T-cell (primary cell): ENCODE results near the gene SEC61G. TPM values are rescaled to one million over a fixed set of nuclear protein-coding genes. Genes with fewer than 3 reads are reported as not detected.

Experiments used
- ATAC-seq, 4 experiments: fragments of 200-7000 bp in 3 of 4; fragments of 150-1000 bp in 1 of 4; cut with Tn5 transposase; replicated peaks in 1 of 4; 1 replicate in 3 of 4; 2 replicates in 1 of 4; pipeline ENCODE4 v1.10.0; 2021; ENCODE audit warnings: moderate library complexity in 3 of 4, mild to moderate bottlenecking in 2 of 4, moderate number of reproducible peaks in 1 of 4
- CTCF ChIA-PET, 2 donors: fragments of 300-600 bp; sonication (Branson Sonifier 250); formaldehyde crosslinking; loops; one replicate each; lab custom pipeline; 2022; ENCODE audit warnings: antibody characterized with exemption in 2 of 2; lab: Charles Lee
- POLR2A ChIA-PET, 2 donors: fragments of 300-600 bp; sonication (Branson Sonifier 250); formaldehyde crosslinking; loops; one replicate each; lab custom pipeline; 2022; ENCODE audit warnings: antibody characterized with exemption in 2 of 2; lab: Charles Lee
- DNase-seq, 35 experiments: peaks; one replicate each; pipeline versions ENCODE4 v3.0.0 to v3.0.0-alpha.2; 2013 to 2023
- H3K27ac ChIP-seq: one replicate; pipeline ENCODE4 v1.5.1; 2013; ENCODE audit warnings: low read length
- H3K27me3 ChIP-seq, 2 experiments: replicated peaks in 1 of 2; 1 replicate in 1 of 2; 2 replicates in 1 of 2; pipeline versions ENCODE4 v1.6.1 to v1.7.0; 2013; ENCODE audit warnings: low read length in 1 of 2, mixed read lengths in 1 of 2; ENCODE audit not compliant: control insufficient read depth in 2 of 2, insufficient read depth in 2 of 2; ENCODE audit errors: extremely low read depth in 1 of 2
- H3K36me3 ChIP-seq, 2 donors: 1 replicate in 1 of 2; 2 replicates in 1 of 2; pipeline versions ENCODE4 v1.6.1 to v1.7.0; 2013; ENCODE audit warnings: low read length in 1 of 2; ENCODE audit not compliant: control insufficient read depth in 2 of 2, insufficient read depth in 1 of 2; ENCODE audit errors: extremely low read depth in 1 of 2
- H3K4me1 ChIP-seq, 2 experiments: 1 replicate in 1 of 2; 2 replicates in 1 of 2; pipeline versions ENCODE4 v1.6.1 to v1.7.0; 2013; ENCODE audit warnings: low read length in 2 of 2, mixed read lengths in 1 of 2; ENCODE audit not compliant: insufficient read depth in 2 of 2, control insufficient read depth in 1 of 2; ENCODE audit errors: extremely low read depth in 1 of 2
- H3K4me3 ChIP-seq, 2 donors: 1 replicate in 1 of 2; 2 replicates in 1 of 2; pipeline versions ENCODE4 v1.5.1 to v1.7.0; 2013; ENCODE audit warnings: mild to moderate bottlenecking in 2 of 2, low read length in 1 of 2, moderate library complexity in 1 of 2; ENCODE audit not compliant: control insufficient read depth in 1 of 2; ENCODE audit errors: extremely low read depth in 1 of 2
- H3K9me3 ChIP-seq: 2 replicates; pipeline ENCODE4 v1.7.0; 2013
- H3K27ac Mint-ChIP-seq, 2 donors: one replicate each; pipeline ENCODE4 v1.8.0; 2020 to 2021; ENCODE audit warnings: mild to moderate bottlenecking in 2 of 2, mixed read lengths in 2 of 2
- H3K27me3 Mint-ChIP-seq, 2 donors: one replicate each; pipeline ENCODE4 v1.8.0; 2021 to 2022; ENCODE audit warnings: mixed read lengths in 2 of 2
- H3K36me3 Mint-ChIP-seq: one replicate; pipeline ENCODE4 v1.8.0; 2021; ENCODE audit warnings: mixed read lengths
- H3K4me1 Mint-ChIP-seq, 3 donors: one replicate each; pipeline ENCODE4 v1.8.0; 2020 to 2022; ENCODE audit warnings: mixed read lengths in 3 of 3, mild to moderate bottlenecking in 1 of 3
- H3K4me3 Mint-ChIP-seq, 3 donors: one replicate each; pipeline ENCODE4 v1.8.0; 2020 to 2022; ENCODE audit warnings: mild to moderate bottlenecking in 3 of 3, mixed read lengths in 3 of 3, moderate library complexity in 3 of 3
- H3K9me3 Mint-ChIP-seq, 3 donors: one replicate each; pipeline ENCODE4 v1.8.0; 2020 to 2022; ENCODE audit warnings: mixed read lengths in 3 of 3
- WGBS: methylation state at CpG from one replicate; pipeline ENCODE4 v1.1.5; 2013; ENCODE audit warnings: missing lambda C conversion rate; ENCODE audit not compliant: insufficient coverage; 5-methylcytosine and 5-hydroxymethylcytosine counted together
- total RNA-seq, 35 experiments: library from RNA in 6 of 35; stranded (reverse) in 6 of 35; fragments of 120-200 nt in 1 of 35; gene quantifications; one replicate each; pipeline versions ENCODE4 v1.2.1 to v1.2.4 and lab custom pipeline; 2013 to 2026

SEC61G gene
- total RNA-seq (10 to 100 TPM; 42.7 to 65.1 (median 62.1) TPM), total RNA-seq (lab: John Stamatoyannopoulos, UW) (16.5 to 84.3 (median 26.6) reads per million in 29 experiments)
- 103 TPM for total RNA-seq (2013)

DNA sequence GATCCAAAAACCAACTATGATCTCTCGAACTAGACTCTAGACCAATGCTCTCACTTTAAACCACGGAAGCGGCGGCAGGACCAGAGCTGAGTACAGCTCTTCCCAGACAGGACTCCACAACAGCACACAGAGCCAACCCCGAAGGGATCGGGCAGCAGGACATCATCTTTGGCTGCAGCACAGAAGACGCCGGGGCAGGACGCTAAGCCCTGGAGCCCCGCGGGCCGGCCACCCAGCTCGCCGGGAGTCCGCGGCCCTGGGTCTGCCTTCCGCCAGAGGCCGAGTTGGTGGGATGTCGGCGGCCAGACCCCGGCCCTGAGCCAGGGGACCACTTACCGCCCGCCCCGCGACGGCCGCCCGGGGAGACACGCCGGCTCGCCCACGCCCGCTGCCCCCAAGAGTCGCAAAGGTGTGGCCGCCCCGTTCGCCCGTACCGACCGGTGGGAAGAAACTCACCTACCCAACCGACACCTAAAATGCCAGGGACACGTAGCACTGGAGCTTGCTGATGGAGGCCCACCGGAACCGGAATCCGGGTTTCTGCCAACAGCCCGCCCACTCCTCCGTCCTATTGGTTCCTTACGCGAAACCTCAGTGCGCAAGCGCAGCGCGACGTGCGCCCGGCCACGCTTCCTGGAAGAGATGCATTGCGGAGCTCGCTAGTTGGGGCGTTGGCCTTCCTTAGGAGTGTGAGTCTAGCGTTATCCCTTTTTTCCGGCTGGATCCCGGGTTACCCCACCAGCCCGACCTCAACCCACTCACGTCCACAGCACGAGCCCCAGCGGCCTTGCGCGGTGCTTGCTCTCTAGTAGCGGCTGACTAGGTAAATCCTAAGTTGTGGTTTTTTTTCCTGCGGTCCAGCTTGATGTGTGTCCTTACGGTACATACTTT is at the start of gene SEC61G:
SEC61G (minus strand) TSS at position 510 of the 891 bp plus-strand sequence. CDS start 1,623 bp downstream, outside the sequence.
- H3K9me3 ChIP-seq: no peaks in the 10 kb centered on the region
- peaks cover 0 to 12% of the 10 kb centered on the region in 2 donors for H3K36me3 ChIP-seq
- H3K27ac ChIP-seq: peak within 1 kb of the TSS; percentile 84
- peak within 1 kb of the TSS; percentile 77 to 80 for H3K4me3 ChIP-seq
- no peaks in the 10 kb centered on the region for H3K27me3 ChIP-seq
- H3K4me1 Mint-ChIP-seq: peaks cover 33 to 40% (median 38%) of the 10 kb centered on the region in 3 donors
- ATAC-seq (peak; percentile 96 to 98 (median 97)), DNase-seq (peak; percentile 86 to 98 (median 92))
- H3K36me3 Mint-ChIP-seq: peaks cover 13% of the 10 kb centered on the region
- peak within 1 kb of the TSS; percentile 96 to 100 (median 97) for H3K4me3 Mint-ChIP-seq
- H3K27ac Mint-ChIP-seq: peak within 1 kb of the TSS; percentile 94 to 96
- peaks cover 0 to 5% of the 10 kb centered on the region in 2 donors for H3K27me3 Mint-ChIP-seq
- ChIA-PET POLR2A (interaction anchor here (0.6 to 1.7 kb wide), 6 partner anchors 15 to 1347 kb away, joined by 3 to 7 read pairs (median 3); partner anchors contain the start of genes CHCHD2 (in 2 of the 2) and CCT6A (in 1 of the 2)), CTCF (interaction anchor here (0.5 to 2.4 kb wide), 11 partner anchors 8 to 814 kb away, joined by 3 to 22 read pairs (median 3); partner anchors contain the start of gene LANCL2 (in 1 of the 2))
- no peaks in the 10 kb centered on the region for H3K9me3 Mint-ChIP-seq
- WGBS: under 1% methylated on average over 50 of the region's 72 CpGs
- peaks cover 13% of the 10 kb centered on the region in 2 experiments for H3K4me1 ChIP-seq

DNA sequence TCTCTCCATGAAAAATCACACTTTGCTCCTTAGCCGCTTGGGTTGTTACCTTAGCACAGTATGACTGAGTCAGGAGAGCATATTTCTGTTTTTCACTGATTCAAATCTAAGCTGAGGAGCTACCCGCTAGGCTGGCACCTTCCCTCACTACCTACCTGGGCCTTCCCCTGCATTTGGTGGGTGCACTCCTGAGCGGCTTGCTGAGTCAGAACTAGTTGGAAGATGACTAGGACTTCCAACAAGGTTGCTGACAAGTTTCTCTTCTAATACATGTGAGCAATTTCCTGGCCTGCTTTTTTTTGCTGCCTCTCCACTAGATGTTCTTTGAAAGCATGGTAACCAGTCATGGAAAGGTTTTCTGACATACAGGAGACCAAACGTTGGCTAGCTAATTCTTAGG is 43.8 kb upstream of the SEC61G start:
- Histone ChIP-seq H3K27me3 (peaks cover 0 to 18% of the 10 kb centered on the region in 2 experiments), H3K36me3 (no peaks in the 10 kb centered on the region), H3K9me3 (no peaks in the 10 kb centered on the region), H3K4me3 (no peak overlapping the region), H3K27ac (no peak overlapping the region), H3K4me1 (no peaks in the 10 kb centered on the region)
- CTCF ChIA-PET: no interaction called here
- WGBS: no CpG with 5 or more reads among the region's 4 CpGs
- DNase-seq: no peak
- Mint-ChIP-seq H3K9me3 (no peaks in the 10 kb centered on the region), H3K4me3 (no peak overlapping the region), H3K4me1 (no peaks in the 10 kb centered on the region), H3K27ac (no peak overlapping the region), H3K27me3 (peaks cover 10 to 25% of the 10 kb centered on the region in 2 donors), H3K36me3 (no peaks in the 10 kb centered on the region)
- no peak for ATAC-seq
- POLR2A ChIA-PET: no interaction called here

DNA sequence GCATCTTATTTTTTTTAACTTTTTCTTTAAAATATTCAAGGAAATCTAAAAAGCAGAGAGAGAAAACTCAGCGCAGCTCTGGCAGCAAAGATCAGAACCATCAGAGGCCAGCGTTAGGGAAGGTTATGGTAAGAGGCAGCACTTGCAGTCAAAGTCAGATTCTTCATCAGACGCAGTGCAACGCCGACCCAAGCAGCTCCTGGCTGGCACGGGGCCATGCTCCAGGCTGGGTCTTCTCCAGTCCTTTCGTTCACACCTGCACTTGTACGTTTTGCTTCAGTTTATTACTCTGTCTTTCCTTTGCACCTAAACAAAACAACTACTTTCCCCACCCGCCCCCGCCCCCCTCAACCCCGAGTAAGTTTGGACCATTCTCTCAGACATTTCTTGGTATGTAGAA is 43.1 kb upstream of the SEC61G start:
- ATAC-seq: no peak
- Histone ChIP-seq H3K36me3 (no peaks in the 10 kb centered on the region), H3K9me3 (no peaks in the 10 kb centered on the region), H3K27me3 (peaks cover 0 to 16% of the 10 kb centered on the region in 2 experiments), H3K27ac (no peak overlapping the region), H3K4me3 (no peak overlapping the region), H3K4me1 (no peaks in the 10 kb centered on the region)
- ChIA-PET POLR2A (no interaction called here), CTCF (no interaction called here)
- Mint-ChIP-seq H3K4me1 (no peaks in the 10 kb centered on the region), H3K36me3 (no peaks in the 10 kb centered on the region), H3K27ac (no peak overlapping the region), H3K4me3 (no peak overlapping the region), H3K27me3 (peaks cover 10 to 25% of the 10 kb centered on the region in 2 donors), H3K9me3 (no peaks in the 10 kb centered on the region)
- no peak for DNase-seq
- WGBS: 72% methylated on average over 6 of the region's 11 CpGs

DNA sequence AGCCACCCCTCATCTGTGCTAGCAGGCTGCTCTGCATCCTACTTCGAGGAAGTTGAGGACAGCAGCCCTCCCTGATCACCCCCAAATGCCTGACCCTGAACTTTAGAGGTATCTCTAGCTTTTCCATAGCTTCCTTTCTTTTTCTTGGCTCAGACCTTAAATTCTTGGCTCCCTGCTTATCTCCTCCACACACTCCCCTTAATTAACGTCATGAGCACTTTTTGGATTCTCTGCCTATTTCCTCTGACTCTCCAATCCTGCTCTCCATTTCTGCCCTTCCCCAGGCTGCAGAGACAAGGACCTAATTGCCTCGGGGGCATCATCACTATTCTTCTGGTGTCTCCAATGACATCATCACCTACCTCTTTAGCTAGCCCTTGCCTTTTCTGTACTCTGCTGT is 40.8 kb upstream of the SEC61G start:
- ChIA-PET CTCF (no interaction called here), POLR2A (no interaction called here)
- peaks cover 0 to 9% of the 10 kb centered on the region in 2 experiments for H3K27me3 ChIP-seq
- Mint-ChIP-seq H3K4me1 (no peaks in the 10 kb centered on the region), H3K36me3 (no peaks in the 10 kb centered on the region), H3K27ac (no peak overlapping the region), H3K27me3 (peaks cover 7 to 21% of the 10 kb centered on the region in 2 donors), H3K9me3 (no peaks in the 10 kb centered on the region), H3K4me3 (no peak overlapping the region)
- no peaks in the 10 kb centered on the region for H3K9me3 ChIP-seq
- no peaks in the 10 kb centered on the region for H3K4me1 ChIP-seq
- 42% methylated on average over 3 of the region's 3 CpGs for WGBS
- no peak for ATAC-seq
- DNase-seq: no peak
- H3K4me3 ChIP-seq: no peak overlapping the region
- no peak overlapping the region for H3K27ac ChIP-seq
- H3K36me3 ChIP-seq: no peaks in the 10 kb centered on the region

DNA sequence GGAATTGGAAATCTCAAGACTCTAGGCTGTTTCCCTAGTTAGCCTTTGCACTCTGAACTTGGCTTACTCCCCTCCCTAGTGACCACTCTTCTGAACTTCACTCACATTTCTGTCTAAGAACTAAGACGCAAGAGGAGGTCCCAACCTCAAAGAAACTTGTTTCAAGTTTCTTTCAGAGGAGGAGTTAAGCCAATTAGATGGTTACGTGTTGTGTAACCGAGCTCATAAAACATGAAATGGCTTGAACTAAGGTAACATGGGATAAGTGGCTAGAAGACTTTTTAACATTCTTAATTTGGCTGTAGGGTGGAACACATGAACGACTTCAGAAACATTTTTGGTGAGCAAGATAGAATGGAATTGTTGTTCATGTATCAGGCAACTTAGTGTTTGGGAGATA is 39.5 kb upstream of the SEC61G start:
- no peaks in the 10 kb centered on the region for H3K4me1 ChIP-seq
- DNase-seq (no peak), ATAC-seq (no peak)
- H3K27ac ChIP-seq: no peak overlapping the region
- no peaks in the 10 kb centered on the region for H3K36me3 ChIP-seq
- H3K4me3 Mint-ChIP-seq: no peak overlapping the region
- ChIA-PET CTCF (no interaction called here), POLR2A (no interaction called here)
- WGBS: 89% methylated on average over 3 of the region's 4 CpGs
- H3K9me3 Mint-ChIP-seq: no peaks in the 10 kb centered on the region
- H3K27me3 ChIP-seq: peaks cover 0 to 9% of the 10 kb centered on the region in 2 experiments
- no peaks in the 10 kb centered on the region for H3K4me1 Mint-ChIP-seq
- no peak overlapping the region for H3K4me3 ChIP-seq
- no peaks in the 10 kb centered on the region for H3K9me3 ChIP-seq
- peaks cover 11 to 26% of the 10 kb centered on the region in 2 donors for H3K27me3 Mint-ChIP-seq
- no peaks in the 10 kb centered on the region for H3K36me3 Mint-ChIP-seq
- H3K27ac Mint-ChIP-seq: no peak overlapping the region

GRCh38 chr7:54796853-54797252 is 37.8 kb upstream of the SEC61G start:
- H3K4me1 Mint-ChIP-seq: no peaks in the 10 kb centered on the region

More at GRCh38 chr7:54796853-54797252, 37.8 kb upstream of the SEC61G start:
- CTCF ChIA-PET: no interaction called here
- H3K27me3 Mint-ChIP-seq: peaks cover 11 to 23% of the 10 kb centered on the region in 2 donors
- Histone ChIP-seq H3K4me3 (no peak overlapping the region), H3K4me1 (no peaks in the 10 kb centered on the region), H3K9me3 (no peaks in the 10 kb centered on the region), H3K36me3 (no peaks in the 10 kb centered on the region), H3K27me3 (peaks cover 0 to 12% of the 10 kb centered on the region in 2 experiments), H3K27ac (no peak overlapping the region)
- no peak overlapping the region for H3K4me3 Mint-ChIP-seq
- no peaks in the 10 kb centered on the region for H3K36me3 Mint-ChIP-seq
- DNase-seq: no peak
- WGBS: 56% methylated on average over 2 of the region's 4 CpGs
- no peak overlapping the region for H3K27ac Mint-ChIP-seq
- no peaks in the 10 kb centered on the region for H3K9me3 Mint-ChIP-seq
- no peak for ATAC-seq
- POLR2A ChIA-PET: no interaction called here
